SK-MEL-5 (cell line): ENCODE measurements around the gene FRAS1. TPM values are rescaled to one million over a fixed set of nuclear protein-coding genes. Genes with fewer than 3 reads are reported as not detected.

Experiments used
- DNase-seq: peaks from one replicate; pipeline ENCODE4 v3.0.0-alpha.2; 2016; ENCODE audit warnings: low read depth, low spot score
- in situ Hi-C: cut with HindIII; loops from 2 replicates; pipeline ENCODE4 v1.10.0; 2016; ENCODE audit warnings: low sequenced_read_pairs, high pct_unique_total_duplicates, low pct_unique_long_range_greater_than_20kb
- total RNA-seq: library from RNA; depleted of rRNA; stranded (reverse); fragments of >200 nt; shearing (Covaris generic); gene quantifications from 2 replicates; pipeline ENCODE4 v1.2.3, GENCODE V29; 2014

The FRAS1 gene
- total RNA-seq, 1 experiment from 2014 or later = 0.24 TPM

DNA sequence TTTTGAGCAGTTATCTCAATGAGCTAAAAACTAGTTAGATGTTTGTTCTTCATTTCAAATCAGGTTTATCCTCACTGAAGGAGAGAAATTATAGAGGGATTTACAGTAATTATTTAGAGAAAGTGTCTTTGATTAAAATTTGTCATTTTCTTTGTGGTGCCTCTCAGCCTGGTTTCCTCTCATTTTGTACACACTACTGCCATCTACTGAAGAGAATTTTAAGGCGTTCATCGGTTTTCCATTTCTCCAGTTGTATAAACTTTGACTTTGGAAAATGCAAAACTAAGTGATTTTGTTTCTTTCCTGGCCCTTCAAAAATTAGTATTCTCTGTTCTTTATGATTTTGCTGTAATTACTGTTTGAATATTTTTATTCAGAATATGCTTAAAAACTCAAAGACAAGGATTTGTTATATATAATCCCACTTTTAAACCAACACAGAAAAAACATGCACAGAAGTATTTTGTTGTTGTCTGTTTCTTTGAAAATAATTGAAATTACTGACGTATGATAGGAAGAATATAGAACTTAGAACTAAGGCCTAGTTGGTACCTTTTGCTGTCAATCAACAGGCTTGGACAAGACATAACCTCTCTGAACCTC, 460.0 kb downstream of the FRAS1 start:
- in situ Hi-C loops = no loop called here
- peak; percentile 54 for DNase-seq

GRCh38 chr4:78518561-78518960, 461.4 kb downstream of the FRAS1 start:
- no peak for DNase-seq
- in situ Hi-C loops = no loop called here

GRCh38 chr4:78519962-78520361, 462.8 kb downstream of the FRAS1 start:
- no peak for DNase-seq
- in situ Hi-C loops = no loop called here

DNA sequence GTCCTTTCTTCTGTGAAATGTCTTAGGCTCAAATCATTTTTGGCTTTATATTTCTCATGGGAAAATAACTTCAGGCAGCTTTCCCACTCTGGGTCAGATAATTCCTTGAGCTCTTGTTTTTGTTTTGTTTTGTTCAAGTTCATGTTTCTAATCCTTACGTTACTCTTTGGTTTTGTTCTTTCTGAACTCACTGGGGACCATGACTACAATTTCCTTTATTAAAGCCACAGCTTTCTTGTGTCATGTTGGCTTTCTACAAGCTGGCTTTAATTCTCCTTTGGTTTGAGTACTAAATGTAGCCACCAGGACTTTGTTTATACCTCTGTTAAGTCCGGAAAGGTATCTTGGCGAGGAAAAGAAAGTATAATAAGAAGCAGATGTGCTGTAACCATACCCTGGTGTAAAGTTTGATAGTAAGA, 463.7 kb downstream of the FRAS1 start:
- in situ Hi-C loops = no loop called here
- DNase-seq = no peak

DNA sequence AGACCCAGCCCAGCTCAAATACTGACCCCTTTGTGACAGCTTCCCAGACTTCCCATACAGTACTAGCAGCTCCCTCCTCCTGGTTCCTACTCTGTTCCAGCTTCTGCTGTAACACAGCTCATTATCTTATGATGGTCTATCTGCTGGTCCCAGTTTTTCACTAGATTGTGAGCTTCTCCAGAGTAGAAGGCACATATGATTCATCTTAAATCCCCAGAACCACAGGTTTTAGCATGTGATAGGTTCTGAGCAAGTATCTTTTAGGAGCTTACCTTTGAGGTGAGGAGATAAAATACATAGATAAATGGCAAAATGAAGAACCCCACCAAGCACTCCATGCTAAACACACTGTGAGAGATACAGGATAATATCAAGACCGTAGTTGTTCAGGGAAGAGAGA, 466.9 kb downstream of the FRAS1 start:
- DNase-seq = no peak
- in situ Hi-C loops = no loop called here

DNA sequence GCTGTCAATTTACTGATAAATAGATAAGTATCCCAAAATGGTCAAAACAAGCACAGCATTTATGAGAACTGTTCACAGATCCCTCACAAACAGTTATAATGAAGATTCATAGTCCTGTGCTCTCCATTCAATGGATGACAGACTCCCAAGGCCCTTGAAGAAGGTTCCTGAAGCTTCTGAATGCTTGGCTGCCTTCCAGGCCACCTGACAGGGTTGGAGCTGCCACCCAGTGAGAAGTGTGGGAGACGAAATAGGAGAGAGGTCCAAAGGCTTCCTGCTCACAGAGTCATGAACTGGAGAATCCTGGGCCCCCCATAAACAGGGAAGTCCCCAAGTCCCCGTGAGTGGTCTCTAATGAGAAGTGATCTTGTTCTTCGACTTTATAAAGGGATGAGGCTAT, 468.4 kb downstream of the FRAS1 start:
- in situ Hi-C loops = no loop called here
- no peak for DNase-seq

DNA sequence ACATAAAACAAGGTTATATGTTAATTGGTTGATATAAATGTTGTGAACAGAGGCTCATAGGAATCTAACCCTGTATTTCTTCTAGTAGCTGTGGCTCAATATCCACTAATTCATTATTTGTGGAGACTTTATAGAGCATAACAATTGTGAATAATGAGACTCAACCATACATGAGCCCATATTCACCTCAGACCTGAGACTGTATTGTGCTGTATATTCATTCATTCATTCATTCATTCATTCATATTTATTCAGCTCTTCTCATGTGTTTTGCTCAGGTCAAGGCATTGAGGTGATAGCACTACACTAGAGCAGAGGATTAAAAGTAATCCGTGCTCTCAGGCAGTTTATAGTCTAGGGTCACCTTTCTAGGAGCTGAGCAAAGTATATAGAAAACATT, 470.0 kb downstream of the FRAS1 start:
- DNase-seq = no peak
- in situ Hi-C loops = no loop called here

DNA sequence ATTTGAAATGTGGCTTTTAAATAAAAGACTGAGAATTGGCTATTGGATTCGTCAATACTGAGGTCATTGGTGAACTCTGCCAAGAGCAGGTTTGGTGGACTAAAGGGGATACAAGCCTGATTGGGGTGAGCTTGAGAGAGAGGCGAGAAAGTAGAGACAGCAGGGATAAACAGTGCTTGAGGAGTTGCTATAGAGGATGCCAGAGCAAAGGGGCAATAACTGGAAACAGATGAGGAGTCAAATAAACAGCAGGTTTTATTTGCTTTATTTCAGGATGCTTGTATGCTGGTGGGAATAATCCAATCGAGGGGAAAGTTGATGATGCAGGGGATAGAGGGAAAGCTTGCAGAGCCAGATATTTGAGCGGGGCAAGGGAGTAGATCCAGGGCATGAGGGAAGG, 470.4 kb downstream of the FRAS1 start:
- in situ Hi-C loops = no loop called here
- DNase-seq = no peak

- DNase-seq = no peak
- in situ Hi-C loops = no loop called here
Observed at GRCh38 chr4:78528327-78528726, 471.2 kb downstream of the FRAS1 start.

GRCh38 chr4:78529569-78530209, 472.6 kb downstream of the FRAS1 start:
- in situ Hi-C loops = no loop called here
- DNase-seq = no peak

GRCh38 chr4:78532046-78532445, 474.9 kb downstream of the FRAS1 start:
- no peak for DNase-seq
- in situ Hi-C loops = no loop called here

DNA sequence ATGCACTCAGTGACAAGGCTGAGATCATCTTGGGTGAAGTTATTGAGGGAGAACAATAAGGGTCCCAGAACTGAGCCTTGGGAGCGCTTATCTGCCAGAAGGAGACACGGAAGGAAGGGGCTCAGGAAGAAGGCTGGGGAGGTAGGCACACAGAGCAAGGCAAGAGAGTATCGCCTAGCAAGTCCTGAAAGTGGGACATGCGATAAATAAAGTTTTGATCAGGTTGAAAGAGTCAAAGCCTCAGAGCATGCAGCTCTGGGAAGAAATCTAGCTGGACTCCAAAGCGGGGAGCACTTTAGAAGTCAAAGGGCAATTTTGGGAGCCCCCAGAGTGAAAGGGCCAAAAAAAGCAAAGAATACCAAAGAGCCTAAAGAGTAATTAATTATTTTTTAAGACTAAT, 476.7 kb downstream of the FRAS1 start:
- no peak for DNase-seq
- in situ Hi-C loops = no loop called here

GRCh38 chr4:78534286-78534955, 477.3 kb downstream of the FRAS1 start:
- in situ Hi-C loops = no loop called here
- DNase-seq = peak; percentile 78

DNA sequence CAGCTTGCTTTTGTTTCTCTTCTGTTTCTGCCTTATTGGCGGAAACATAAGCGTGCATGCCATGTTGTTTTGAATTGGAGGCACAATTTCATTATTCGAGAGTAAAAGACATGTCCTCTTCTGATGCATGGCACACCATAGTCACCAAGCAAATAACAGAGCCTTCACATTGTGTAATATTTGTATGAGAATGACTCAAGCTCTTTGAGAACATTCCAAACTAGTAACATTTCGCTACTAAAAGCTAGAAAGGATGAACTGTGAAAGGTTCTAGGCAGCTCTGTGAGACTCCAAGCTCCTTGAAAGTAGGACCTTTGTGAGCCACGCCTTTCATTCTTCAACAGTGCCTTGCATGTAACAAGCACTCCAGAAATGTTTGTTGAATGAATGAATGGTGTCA, 485.2 kb downstream of the FRAS1 start:
- no peak for DNase-seq
- in situ Hi-C loops = no loop called here

- in situ Hi-C loops = no loop called here
- peak; percentile 11 for DNase-seq
Observed at GRCh38 chr4:78543424-78544125, 486.5 kb downstream of the FRAS1 start.

DNA sequence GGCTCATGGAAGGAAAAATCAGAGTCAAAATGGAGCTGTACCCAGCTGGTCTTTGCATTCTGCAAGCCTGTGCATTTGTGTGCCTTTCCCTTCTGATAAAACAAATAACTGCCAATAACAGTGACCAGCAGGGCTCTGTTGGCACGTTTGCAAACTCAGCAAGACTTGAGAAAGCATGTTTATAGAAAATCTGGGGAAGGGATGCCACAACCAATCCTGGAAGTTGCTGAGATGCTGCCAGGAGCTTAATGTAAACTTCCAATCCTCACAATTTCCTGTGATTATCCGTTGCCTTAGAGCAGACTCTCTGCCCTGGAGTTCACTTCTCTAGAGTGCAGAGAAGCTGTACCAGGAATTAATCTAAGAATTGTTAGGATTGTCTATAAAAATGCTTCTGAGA, 487.6 kb downstream of the FRAS1 start:
- DNase-seq = peak; percentile 28
- in situ Hi-C loops = no loop called here

DNA sequence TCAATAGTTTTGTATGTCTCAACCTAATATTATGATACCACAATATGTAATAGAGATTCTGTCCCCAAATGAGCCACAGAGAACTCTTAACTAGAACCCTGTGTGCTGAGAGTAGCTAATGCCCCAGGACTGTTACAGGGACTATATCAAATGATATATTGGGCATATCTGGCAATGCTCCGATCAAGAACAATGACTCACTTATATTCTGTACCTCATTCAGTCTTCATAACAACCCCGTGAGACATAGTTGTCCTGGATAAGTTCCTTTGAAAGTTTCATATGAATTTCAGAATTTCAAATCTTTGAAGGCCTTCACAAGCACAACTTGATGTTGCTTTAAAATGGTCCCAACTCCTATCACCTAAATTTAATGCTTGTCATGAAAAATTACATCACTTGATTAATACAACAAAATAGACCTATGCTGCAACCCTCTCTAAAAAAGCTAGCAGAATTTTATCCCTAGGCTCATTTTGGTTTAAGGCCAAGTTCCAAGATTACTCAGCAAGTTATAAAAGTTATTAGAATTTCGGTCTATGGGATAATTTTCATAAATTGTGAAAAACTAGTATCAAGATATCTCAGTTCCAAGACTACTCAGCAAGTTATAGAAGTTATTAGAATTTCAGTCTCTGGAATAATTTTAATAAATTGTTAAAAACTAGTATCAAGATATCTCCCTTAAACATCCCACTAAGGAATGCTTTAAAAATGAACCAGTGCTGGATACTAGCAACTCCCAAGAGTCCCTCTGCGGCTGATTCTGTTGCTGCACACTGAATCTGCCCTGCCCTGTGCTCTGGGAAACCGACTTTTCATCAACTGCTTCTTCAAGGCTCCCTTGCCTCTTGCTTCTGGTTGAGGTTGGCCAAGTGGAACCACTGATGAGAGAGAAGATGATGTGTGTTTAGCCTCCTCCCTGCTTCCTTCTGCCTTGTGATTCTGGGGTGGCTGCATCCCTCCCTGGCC, 488.4 kb downstream of the FRAS1 start:
- peak; percentile 88 for DNase-seq
- in situ Hi-C loops = no loop called here
